ENCODE measurements around the gene UBL4B. TPM values are rescaled to one million over a fixed set of nuclear protein-coding genes. Genes with fewer than 3 reads are reported as not detected.

The UBL4B gene, protein sequence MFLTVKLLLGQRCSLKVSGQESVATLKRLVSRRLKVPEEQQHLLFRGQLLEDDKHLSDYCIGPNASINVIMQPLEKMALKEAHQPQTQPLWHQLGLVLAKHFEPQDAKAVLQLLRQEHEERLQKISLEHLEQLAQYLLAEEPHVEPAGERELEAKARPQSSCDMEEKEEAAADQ
- total RNA-seq (under 1 TPM in 1 of 9 donors, not detected in 8; 0.18 TPM), polyA plus RNA-seq (under 1 TPM in 2 of 3 donors, not detected in 1; 0.13 to 0.24 TPM)
- long read RNA-seq, donor 1 = 0 reads
- long read RNA-seq, donor 2 = 0 reads
- long read RNA-seq, donor 3 = 0 reads
- long read RNA-seq, donor 4 = 0 reads
- long read RNA-seq, donor 5 = 0 reads
- long read RNA-seq, donor 6 = 0 reads
- long read RNA-seq, donor 7 = 0 reads
- long read RNA-seq, donor 8 = 0 reads
- long read RNA-seq, donor 9 = 0 reads
- long read RNA-seq, donor 10 = 0 reads

DNA sequence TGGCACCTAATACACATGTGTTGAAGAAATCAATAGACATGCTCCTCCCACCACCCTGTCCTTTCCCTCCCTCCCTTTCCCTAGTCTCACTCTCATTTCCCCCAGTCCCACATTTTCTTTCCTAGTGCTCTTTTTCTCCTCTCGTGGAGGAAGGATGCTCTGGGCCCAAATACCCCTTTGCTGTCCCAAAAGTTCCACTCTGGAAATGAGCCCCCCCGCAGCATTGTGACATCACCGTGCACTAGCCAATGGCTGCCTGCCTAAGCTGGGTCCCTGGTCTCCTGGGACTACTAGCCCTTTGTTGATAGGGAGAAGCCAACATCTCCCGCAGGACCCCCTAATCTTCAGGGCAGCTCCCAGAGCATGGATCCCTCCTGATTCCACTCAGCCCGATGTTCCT is at the start of gene UBL4B:
Gene UBL4B, plus strand, starts transcription at position 301 of the 400 bp plus-strand sequence. Its CDS starts 92 bp downstream, at position 393.
- no peaks in the 10 kb centered on the region for H3K9me3 ChIP-seq (replicated peaks in 1 of 3)
- H3K27me3 ChIP-seq = no peaks in the 10 kb centered on the region
- no peaks in the 10 kb centered on the region for H3K4me1 ChIP-seq (replicated peaks in 1 of 2)
- intact Hi-C loops (cut with DNase I) = no loop called here
- DNase-seq = no peak
- no peak within 1 kb of the TSS for H3K4me3 ChIP-seq
- H3K36me3 ChIP-seq (replicated peaks in 1 of 2) = no peaks in the 10 kb centered on the region
- no peak within 1 kb of the TSS for H3K27ac ChIP-seq
- WGBS, 4 donors = 78 to 87% (median 82%) methylated on average over 4 to 5 of the region's 5 CpGs
- TF ChIP-seq POLR2A (IDR thresholded peaks at IDR 0.05) = no peak
- TF ChIP-seq, protein P1, sequence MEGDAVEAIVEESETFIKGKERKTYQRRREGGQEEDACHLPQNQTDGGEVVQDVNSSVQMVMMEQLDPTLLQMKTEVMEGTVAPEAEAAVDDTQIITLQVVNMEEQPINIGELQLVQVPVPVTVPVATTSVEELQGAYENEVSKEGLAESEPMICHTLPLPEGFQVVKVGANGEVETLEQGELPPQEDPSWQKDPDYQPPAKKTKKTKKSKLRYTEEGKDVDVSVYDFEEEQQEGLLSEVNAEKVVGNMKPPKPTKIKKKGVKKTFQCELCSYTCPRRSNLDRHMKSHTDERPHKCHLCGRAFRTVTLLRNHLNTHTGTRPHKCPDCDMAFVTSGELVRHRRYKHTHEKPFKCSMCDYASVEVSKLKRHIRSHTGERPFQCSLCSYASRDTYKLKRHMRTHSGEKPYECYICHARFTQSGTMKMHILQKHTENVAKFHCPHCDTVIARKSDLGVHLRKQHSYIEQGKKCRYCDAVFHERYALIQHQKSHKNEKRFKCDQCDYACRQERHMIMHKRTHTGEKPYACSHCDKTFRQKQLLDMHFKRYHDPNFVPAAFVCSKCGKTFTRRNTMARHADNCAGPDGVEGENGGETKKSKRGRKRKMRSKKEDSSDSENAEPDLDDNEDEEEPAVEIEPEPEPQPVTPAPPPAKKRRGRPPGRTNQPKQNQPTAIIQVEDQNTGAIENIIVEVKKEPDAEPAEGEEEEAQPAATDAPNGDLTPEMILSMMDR (IDR thresholded peaks at IDR 0.05) = no peak

DNA sequence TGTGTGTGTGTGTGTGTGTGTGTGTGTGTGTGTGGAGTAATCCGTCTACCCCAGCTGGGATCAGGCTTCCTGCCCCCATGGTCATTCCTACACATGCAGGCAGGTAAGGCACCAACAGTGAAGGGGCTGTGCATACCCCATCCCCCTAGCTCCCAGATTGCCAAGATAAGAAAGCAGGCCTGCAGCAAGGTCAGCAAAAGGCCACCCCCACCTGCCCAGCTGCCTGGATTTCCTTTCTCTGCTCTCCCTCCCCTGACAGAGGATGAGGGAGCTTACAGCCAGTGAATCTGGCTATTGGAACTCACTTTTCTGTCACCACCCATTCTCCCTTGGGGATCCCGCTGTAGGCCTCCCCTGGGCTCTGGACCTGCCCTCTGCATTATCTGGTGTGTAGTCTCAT is 49.6 kb upstream of the UBL4B start:
- intact Hi-C loops (cut with DNase I) = no loop called here
- TF ChIP-seq POLR2A (IDR thresholded peaks at IDR 0.05) = no peak
- TF ChIP-seq, protein P1 (IDR thresholded peaks at IDR 0.05) = no peak
- Histone ChIP-seq H3K4me1 (replicated peaks in 1 of 2) (peaks cover 0 to 10% of the 10 kb centered on the region in 2 donors), H3K36me3 (replicated peaks in 1 of 2) (no peaks in the 10 kb centered on the region), H3K27me3 (peaks cover 7% of the 10 kb centered on the region), H3K9me3 (replicated peaks in 1 of 3) (no peaks in the 10 kb centered on the region), H3K27ac (no peak overlapping the region), H3K4me3 (no peak overlapping the region)
- DNase-seq = no peak
- 64 to 77% (median 72%) methylated on average over 2 of the region's 2 CpGs for WGBS, 4 donors

DNA sequence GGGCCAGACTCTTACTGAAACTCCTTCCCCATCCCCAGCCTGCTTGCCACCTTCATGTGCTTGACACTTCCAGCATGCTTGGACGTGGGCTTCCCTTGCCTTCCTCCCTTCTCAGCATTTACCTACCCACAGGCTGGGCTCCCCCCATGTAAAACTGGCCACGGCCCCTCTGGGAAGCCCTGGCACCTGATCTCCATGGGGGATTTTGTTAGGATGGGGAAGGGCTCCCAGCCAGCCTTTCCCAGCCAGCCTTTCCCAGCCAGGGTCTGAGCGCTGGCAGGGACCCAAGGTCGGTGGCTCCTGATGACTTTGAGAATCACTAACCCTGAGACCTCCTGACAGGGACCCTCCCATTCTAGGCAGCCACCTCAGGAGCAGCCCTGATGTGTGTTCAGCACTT is 48.5 kb upstream of the UBL4B start:
- H3K27ac ChIP-seq = no peak overlapping the region
- DNase-seq = no peak
- intact Hi-C loops (cut with DNase I) = no loop called here
- TF ChIP-seq, protein P1 (IDR thresholded peaks at IDR 0.05) = no peak
- no peak for TF ChIP-seq POLR2A (IDR thresholded peaks at IDR 0.05)
- H3K27me3 ChIP-seq = peaks cover 19% of the 10 kb centered on the region
- H3K4me3 ChIP-seq = no peak overlapping the region
- 48 to 100% (median 70%) methylated on average over 1 to 4 of the region's 4 CpGs for WGBS, 4 donors
- no peaks in the 10 kb centered on the region for H3K36me3 ChIP-seq (replicated peaks in 1 of 2)
- H3K9me3 ChIP-seq (replicated peaks in 1 of 3) = no peaks in the 10 kb centered on the region
- no peaks in the 10 kb centered on the region for H3K4me1 ChIP-seq (replicated peaks in 1 of 2)

DNA sequence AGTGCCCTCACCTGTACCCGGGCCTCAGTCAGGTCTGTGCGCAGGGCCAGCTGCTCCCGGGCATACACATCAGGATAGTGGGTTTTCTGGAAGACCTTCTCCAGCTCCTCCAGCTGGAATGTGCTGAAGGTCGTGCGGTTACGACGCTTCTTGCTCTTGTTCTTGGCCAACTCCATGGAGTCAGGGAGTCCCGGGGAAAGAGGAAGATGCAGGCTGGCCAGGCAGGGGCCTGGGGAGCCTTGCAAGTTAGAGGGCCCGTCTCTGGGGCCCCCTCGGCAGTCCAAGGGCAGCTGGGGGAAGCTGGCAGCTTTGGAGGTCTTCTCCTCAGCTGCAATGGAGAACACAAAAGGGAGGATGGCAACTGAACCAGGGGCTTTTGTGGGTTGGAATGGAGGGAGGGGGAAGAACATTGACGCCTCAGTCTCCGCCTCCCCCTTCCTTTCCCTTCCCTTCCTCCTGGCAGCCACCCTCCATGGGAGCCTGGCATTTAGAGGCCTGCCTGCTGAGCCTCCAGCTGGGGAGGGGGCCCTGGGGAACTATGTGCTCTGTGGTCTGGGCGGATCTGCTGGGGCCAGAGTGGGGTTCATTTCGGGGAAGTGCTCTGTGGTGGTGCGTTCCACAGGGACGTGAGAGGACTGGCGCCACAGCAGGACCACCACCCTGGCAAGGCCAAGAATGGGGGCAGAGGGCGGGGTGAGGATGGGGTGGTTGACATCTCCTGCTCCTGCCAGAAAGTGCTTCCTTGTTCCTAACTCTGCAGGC is 47.5 kb upstream of the UBL4B start:
- no peaks in the 10 kb centered on the region for H3K9me3 ChIP-seq (replicated peaks in 1 of 3)
- H3K36me3 ChIP-seq (replicated peaks in 1 of 2) = no peaks in the 10 kb centered on the region
- H3K4me3 ChIP-seq = no peak overlapping the region
- H3K27me3 ChIP-seq = peaks cover 28% of the 10 kb centered on the region
- WGBS, 4 donors = 86 to 92% (median 89%) methylated on average over 16 to 18 of the region's 18 CpGs
- DNase-seq = no peak
- TF ChIP-seq POLR2A (IDR thresholded peaks at IDR 0.05) = no peak
- TF ChIP-seq, protein P1 (IDR thresholded peaks at IDR 0.05) = no peak
- no peak overlapping the region for H3K27ac ChIP-seq
- H3K4me1 ChIP-seq (replicated peaks in 1 of 2) = no peaks in the 10 kb centered on the region
- intact Hi-C loops (cut with DNase I) = no loop called here
